Peyer's patch (tissue), 4 donors: ENCODE results near the gene TBCK. TPM values are rescaled to one million over a fixed set of nuclear protein-coding genes. Genes with fewer than 3 reads are reported as not detected.

Source experiments
- DNase-seq, 3 donors: peaks; one replicate each; pipeline ENCODE4 v3.0.0-alpha.2; 2017 to 2019
- H3K27ac ChIP-seq, 4 donors: fragments of 200-600 bp; sonication (generic); one replicate each; pipeline ENCODE4 v1.5.1; 2016 to 2019
- H3K27me3 ChIP-seq, 2 donors: fragments of 200-600 bp; sonication (generic); one replicate each; pipeline ENCODE4 v1.5.1; 2019
- H3K36me3 ChIP-seq, 3 donors: fragments of 200-600 bp; sonication (generic); one replicate each; pipeline ENCODE4 v1.5.1; 2016 to 2019
- H3K4me1 ChIP-seq, 4 donors: fragments of 200-600 bp; sonication (generic); one replicate each; pipeline ENCODE4 v1.5.1; 2016 to 2019
- H3K4me3 ChIP-seq, 4 donors: fragments of 200-600 bp; sonication (generic); 1 replicate in 3 of 4; 2 replicates in 1 of 4; pipeline ENCODE4 v1.5.1; 2016 to 2019; ENCODE audit warnings: mild to moderate bottlenecking in 1 of 4
- H3K9me3 ChIP-seq, 4 donors: fragments of 200-600 bp; sonication (generic); one replicate each; pipeline ENCODE4 v1.5.1; 2016 to 2019; ENCODE audit warnings: mild to moderate bottlenecking in 1 of 4
- POLR2A ChIP-seq, 2 donors: fragments of 450-650 bp; IDR thresholded peaks; one replicate each; pipeline ENCODE4 v1.5.1; 2017; ENCODE audit warnings: antibody characterized with exemption in 2 of 2, mild to moderate bottlenecking in 2 of 2, moderate library complexity in 2 of 2
- total RNA-seq, 4 donors: library from RNA; depleted of rRNA; stranded (reverse); fragments of >200 nt; gene quantifications; one replicate each; pipeline ENCODE4 v1.1.0, GENCODE V29; 2016
- TF ChIP-seq, protein P1 (sequence below), 6 experiments: fragments of 450-650 bp in 4 of 6; fragments of 200-600 bp in 2 of 6; sonication (generic) in 1 of 6; IDR thresholded peaks; one replicate each; pipeline ENCODE4 v1.5.1; 2017 to 2019; ENCODE audit warnings: antibody characterized with exemption in 6 of 6, mild to moderate bottlenecking in 3 of 6, moderate library complexity in 1 of 6

The TBCK gene
- total RNA-seq, 4 donors from 2014 or later: 39.9 to 96.6 (median 53.1) TPM

DNA sequence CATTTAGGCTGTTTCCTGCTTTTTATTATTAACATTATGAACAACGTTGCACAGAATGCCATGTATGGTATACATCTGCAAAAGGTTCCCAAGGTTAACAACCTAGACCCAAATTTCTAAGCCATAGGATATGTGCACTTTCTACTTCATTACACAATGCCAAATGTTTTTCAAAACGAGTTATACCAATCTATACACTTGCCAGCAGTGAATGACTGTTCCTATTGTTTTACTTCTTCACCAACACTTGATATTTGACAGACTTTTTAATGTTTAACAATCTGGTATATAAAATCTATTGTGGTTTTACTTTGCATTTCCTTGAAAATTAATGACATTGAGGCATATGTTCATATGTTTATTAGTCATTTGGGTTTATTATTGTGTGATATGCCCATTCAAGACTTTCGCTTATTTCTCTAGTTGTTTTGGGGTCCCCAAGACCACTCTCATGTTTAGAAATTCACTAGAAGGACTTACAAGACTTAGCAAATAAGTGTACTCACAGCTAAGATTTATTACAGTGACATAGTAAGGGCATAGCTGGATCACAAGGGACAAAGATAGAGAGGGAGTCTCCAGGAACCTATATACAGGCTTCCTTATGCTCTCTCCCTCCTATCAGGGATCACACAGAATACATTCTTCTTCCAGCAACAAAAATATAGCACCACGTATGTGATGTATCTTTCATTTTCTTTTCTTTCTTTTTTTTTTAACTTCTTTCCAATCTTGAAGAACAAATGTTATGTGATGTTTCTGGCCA lies 62.5 kb downstream of the TBCK start:
- Histone ChIP-seq H3K4me1 (no peaks in the 10 kb centered on the region), H3K4me3 (no peak overlapping the region), H3K36me3 (peaks cover 0 to 24% (median 0%) of the 10 kb centered on the region in 3 donors), H3K27ac (no peak overlapping the region), H3K9me3 (no peaks in the 10 kb centered on the region), H3K27me3 (no peaks in the 10 kb centered on the region)
- DNase-seq: no peak
- TF ChIP-seq, protein P1, sequence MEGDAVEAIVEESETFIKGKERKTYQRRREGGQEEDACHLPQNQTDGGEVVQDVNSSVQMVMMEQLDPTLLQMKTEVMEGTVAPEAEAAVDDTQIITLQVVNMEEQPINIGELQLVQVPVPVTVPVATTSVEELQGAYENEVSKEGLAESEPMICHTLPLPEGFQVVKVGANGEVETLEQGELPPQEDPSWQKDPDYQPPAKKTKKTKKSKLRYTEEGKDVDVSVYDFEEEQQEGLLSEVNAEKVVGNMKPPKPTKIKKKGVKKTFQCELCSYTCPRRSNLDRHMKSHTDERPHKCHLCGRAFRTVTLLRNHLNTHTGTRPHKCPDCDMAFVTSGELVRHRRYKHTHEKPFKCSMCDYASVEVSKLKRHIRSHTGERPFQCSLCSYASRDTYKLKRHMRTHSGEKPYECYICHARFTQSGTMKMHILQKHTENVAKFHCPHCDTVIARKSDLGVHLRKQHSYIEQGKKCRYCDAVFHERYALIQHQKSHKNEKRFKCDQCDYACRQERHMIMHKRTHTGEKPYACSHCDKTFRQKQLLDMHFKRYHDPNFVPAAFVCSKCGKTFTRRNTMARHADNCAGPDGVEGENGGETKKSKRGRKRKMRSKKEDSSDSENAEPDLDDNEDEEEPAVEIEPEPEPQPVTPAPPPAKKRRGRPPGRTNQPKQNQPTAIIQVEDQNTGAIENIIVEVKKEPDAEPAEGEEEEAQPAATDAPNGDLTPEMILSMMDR (IDR thresholded peaks at IDR 0.05): no peak
- TF ChIP-seq POLR2A (IDR thresholded peaks at IDR 0.05): no peak

DNA sequence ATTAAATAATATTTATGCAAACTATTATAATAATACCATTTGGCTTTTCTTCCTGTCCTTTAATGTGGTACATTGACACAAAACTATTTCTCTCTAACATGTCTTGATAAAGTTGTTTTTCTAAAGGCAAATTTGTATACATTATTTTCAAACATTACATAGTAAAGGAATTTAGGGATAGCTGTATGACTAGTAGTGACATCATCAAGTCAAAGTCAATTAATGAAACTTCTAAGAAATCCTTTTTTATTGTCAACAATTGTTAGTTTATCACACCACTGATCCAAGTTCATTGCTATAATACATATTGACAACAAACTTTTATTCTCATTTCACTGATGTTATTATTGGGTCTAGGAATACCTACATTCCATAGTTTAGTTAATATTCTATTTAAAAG lies 68.4 kb downstream of the TBCK start:
- no peaks in the 10 kb centered on the region for H3K27me3 ChIP-seq
- H3K4me3 ChIP-seq: no peak overlapping the region
- no peak for DNase-seq
- no peaks in the 10 kb centered on the region for H3K4me1 ChIP-seq
- H3K27ac ChIP-seq: no peak overlapping the region
- peaks cover 0 to 26% (median 0%) of the 10 kb centered on the region in 3 donors for H3K36me3 ChIP-seq
- TF ChIP-seq, protein P1 (IDR thresholded peaks at IDR 0.05): no peak
- no peak for TF ChIP-seq POLR2A (IDR thresholded peaks at IDR 0.05)
- H3K9me3 ChIP-seq: no peaks in the 10 kb centered on the region

DNA sequence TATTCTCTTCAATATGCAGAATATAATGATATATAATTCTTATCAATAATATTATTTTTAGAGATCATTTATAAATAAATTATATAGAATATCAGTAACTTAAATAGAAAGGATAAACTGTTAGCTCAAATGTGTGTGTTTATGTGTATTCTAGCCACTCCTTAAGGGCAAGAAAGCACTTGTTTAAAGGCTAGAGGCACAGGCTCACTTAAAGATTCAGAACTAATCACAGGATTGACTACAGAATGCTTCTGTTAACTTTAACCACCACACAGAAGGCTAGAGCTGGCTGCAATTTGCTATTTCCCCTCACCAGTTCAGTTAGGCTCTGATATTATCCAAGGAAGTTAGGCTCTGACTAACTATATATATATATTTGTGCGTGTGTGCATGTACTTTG lies 69.6 kb downstream of the TBCK start:
- H3K4me1 ChIP-seq: no peaks in the 10 kb centered on the region
- H3K27ac ChIP-seq: no peak overlapping the region
- TF ChIP-seq, protein P1 (IDR thresholded peaks at IDR 0.05): no peak
- TF ChIP-seq POLR2A (IDR thresholded peaks at IDR 0.05): no peak
- H3K36me3 ChIP-seq: peaks cover 0 to 26% (median 0%) of the 10 kb centered on the region in 3 donors
- H3K9me3 ChIP-seq: no peaks in the 10 kb centered on the region
- no peak overlapping the region for H3K4me3 ChIP-seq
- DNase-seq: no peak
- no peaks in the 10 kb centered on the region for H3K27me3 ChIP-seq

DNA sequence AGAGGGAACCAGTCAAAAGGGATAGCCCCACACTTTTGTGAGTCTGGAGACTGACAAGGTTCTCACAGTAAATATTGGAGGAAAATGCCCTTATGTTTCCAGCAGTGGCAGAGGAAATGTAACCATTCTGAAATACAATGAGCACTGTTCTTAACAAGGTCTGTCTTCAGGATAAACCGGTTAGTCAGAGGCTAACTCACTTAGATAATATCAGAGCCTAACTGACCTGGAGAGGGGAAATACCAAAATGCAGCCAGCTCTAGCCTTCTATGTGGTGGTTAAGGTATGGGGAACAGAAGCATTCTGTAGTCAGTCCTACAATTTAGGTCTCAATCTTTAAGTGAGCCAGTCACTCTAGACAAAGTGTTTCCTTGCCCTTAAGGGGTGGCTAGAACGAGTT lies 70.8 kb downstream of the TBCK start:
- no peaks in the 10 kb centered on the region for H3K27me3 ChIP-seq
- H3K4me1 ChIP-seq: no peaks in the 10 kb centered on the region
- DNase-seq: no peak
- H3K4me3 ChIP-seq: no peak overlapping the region
- peaks cover 0 to 17% (median 0%) of the 10 kb centered on the region in 3 donors for H3K36me3 ChIP-seq
- no peak overlapping the region for H3K27ac ChIP-seq
- no peaks in the 10 kb centered on the region for H3K9me3 ChIP-seq
- TF ChIP-seq POLR2A (IDR thresholded peaks at IDR 0.05): no peak
- TF ChIP-seq, protein P1 (IDR thresholded peaks at IDR 0.05): no peak

DNA sequence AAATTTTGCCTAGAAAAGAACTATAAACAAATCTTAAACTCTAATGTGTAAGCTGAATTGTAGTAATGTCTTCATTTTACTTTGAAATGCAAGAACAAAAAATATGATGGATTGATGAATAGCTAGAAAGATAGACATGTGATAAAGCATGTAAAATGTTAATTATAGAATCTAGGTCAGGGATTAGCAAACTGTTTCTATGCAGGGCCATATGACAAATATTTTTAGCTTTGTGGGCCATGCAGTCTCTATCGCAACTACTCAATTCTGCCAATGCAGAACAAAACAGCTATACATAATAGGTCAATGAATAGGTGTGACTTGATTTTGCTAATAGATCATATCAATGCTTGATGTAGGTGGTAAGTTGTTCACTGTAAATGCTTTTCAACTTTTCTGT lies 75.3 kb downstream of the TBCK start:
- H3K36me3 ChIP-seq: peaks cover 0 to 8% (median 0%) of the 10 kb centered on the region in 3 donors
- DNase-seq: no peak
- no peaks in the 10 kb centered on the region for H3K4me1 ChIP-seq
- H3K27me3 ChIP-seq: no peaks in the 10 kb centered on the region
- H3K9me3 ChIP-seq: no peaks in the 10 kb centered on the region
- TF ChIP-seq POLR2A (IDR thresholded peaks at IDR 0.05): no peak
- TF ChIP-seq, protein P1 (IDR thresholded peaks at IDR 0.05): no peak
- no peak overlapping the region for H3K4me3 ChIP-seq
- H3K27ac ChIP-seq: no peak overlapping the region
